Esophagus squamous epithelium (tissue), 4 donors: ENCODE measurements around the gene USF2.
A peak's percentile ranks its signal among the peaks of the same experiment; 100 is the strongest.

ENCODE experiments used
- CTCF ChIP-seq, 6 experiments: fragments of 450-650 bp in 4 of 6; fragments of 200-600 bp in 2 of 6; sonication (generic) in 2 of 6; IDR thresholded peaks; one replicate each; pipeline ENCODE4 v1.5.1; 2016 to 2019; ENCODE audit warnings: antibody characterized with exemption in 6 of 6, mild to moderate bottlenecking in 4 of 6, moderate library complexity in 4 of 6
- POLR2A ChIP-seq, 4 donors: fragments of 450-650 bp; IDR thresholded peaks; one replicate each; pipeline ENCODE4 v1.6.1; 2017; ENCODE audit warnings: antibody characterized with exemption in 4 of 4, mild to moderate bottlenecking in 4 of 4, moderate library complexity in 3 of 4

DNA sequence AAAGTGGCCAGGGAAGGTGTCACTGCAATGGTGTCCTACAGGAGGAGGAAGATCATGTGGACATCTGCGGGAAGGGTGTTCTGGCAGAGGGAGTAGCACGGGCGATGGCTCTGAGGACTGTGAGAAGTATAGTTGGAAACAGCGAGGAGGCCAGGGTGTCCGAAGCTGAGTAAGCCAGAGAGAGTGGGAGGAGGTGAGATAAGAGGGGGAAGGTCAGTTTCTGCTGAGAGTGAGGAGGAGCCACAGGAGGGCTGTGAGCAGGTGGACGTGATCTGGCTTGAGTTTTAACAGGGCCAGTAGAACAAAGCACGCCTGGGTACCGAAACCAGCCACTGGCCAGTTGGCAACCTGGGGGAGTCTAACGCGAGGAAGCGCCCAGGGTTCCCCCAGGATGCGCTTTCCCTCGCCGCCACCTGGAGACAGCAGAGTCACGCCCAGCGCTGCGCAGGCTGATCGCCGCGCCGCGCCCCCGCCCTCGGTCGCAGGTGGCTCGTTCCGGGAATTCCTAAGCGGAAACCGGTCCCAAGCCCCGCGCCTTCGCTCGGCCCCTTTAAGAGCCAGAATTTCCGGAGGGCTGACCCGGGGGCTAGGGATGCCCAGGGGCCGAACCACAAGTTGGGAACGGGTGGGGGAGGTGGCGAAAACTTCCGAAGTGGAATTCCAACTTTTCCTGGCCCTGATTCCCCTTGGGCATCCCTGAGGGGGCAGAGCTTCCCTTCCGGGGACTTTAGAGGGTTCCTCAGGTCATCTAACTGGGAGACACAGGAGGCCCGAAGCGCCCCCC lies 21.0 kb upstream of the USF2 start:
- TF ChIP-seq CTCF (IDR thresholded peaks at IDR 0.05) = peak in 5 of 6 experiments; percentile 47 to 72 (median 64)
- no peak for TF ChIP-seq POLR2A (IDR thresholded peaks at IDR 0.05)
